Endothelial cell (in vitro differentiated cells): Measurements from ENCODE around the gene PIP5K1B. TPM values are rescaled to one million over a fixed set of nuclear protein-coding genes. Genes with fewer than 3 reads are reported as not detected.

Experiments used
- DNase-seq: peaks from one replicate; pipeline ENCODE4 v3.0.0; 2021; ENCODE audit warnings: low spot score
- H3K27ac Mint-ChIP-seq: one replicate; pipeline ENCODE4 v1.8.0; 2021; ENCODE audit warnings: mixed read lengths, inconsistent platforms; ENCODE audit not compliant: unreplicated experiment
- H3K27me3 Mint-ChIP-seq: one replicate; pipeline ENCODE4 v1.8.0; 2021; ENCODE audit warnings: mild to moderate bottlenecking, moderate library complexity, mixed read lengths, inconsistent platforms; ENCODE audit not compliant: unreplicated experiment
- H3K36me3 Mint-ChIP-seq: one replicate; pipeline ENCODE4 v1.8.0; 2021; ENCODE audit warnings: mild to moderate bottlenecking, low read depth, mixed read lengths, inconsistent platforms; ENCODE audit not compliant: unreplicated experiment
- H3K4me1 Mint-ChIP-seq: one replicate; pipeline ENCODE4 v1.8.0; 2021; ENCODE audit warnings: mild to moderate bottlenecking, mixed read lengths, inconsistent platforms; ENCODE audit not compliant: unreplicated experiment
- H3K4me3 Mint-ChIP-seq: one replicate; pipeline ENCODE4 v1.8.0; 2021; ENCODE audit warnings: mild to moderate bottlenecking, mixed read lengths, inconsistent platforms; ENCODE audit not compliant: unreplicated experiment
- H3K9me3 Mint-ChIP-seq: one replicate; pipeline ENCODE4 v1.8.0; 2021; ENCODE audit warnings: mixed read lengths, inconsistent platforms; ENCODE audit not compliant: unreplicated experiment
- CTCF ChIP-seq: fragments of 200-600 bp; sonication (generic); IDR thresholded peaks from one replicate; pipeline ENCODE4 v1.5.0; 2021; ENCODE audit warnings: antibody characterized with exemption; ENCODE audit not compliant: unreplicated experiment
- total RNA-seq: library from RNA; stranded (reverse); fragmentation: NEBNext Ultra II Directional; extraction: Animal tissue kit (Norgen Biotek cat#: 25700); gene quantifications from one replicate; pipeline ENCODE4 v1.2.1, GENCODE V29; 2021; ENCODE audit not compliant: unreplicated experiment

The PIP5K1B gene
- total RNA-seq, 1 donor from 2014 or later = 1.8 TPM

DNA sequence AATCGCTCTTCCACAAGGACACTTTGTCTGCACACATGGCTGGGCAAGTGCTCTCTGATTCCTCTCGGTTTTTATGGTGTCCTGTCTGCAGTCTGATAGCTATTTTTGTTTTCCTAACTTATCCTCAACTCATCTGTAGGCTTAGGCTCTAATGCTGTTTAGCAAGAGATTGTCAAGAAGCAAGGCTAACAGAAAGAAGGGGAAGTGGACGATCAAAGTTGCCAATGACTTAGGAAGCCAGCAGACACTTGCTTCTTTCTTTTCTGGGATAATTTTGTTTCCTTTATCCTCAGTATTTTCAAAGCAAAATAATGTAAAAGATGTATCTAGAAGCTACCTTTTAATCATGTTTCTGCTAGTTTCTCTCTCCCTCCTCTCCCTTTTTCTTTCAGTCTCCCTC, 178.2 kb downstream of the PIP5K1B start:
- no peak for TF ChIP-seq CTCF
- Mint-ChIP-seq H3K27me3 (peaks cover 7% of the 10 kb centered on the region), H3K36me3 (no peaks in the 10 kb centered on the region), H3K4me1 (peaks cover 14% of the 10 kb centered on the region), H3K9me3 (no peaks in the 10 kb centered on the region), H3K27ac (no peak overlapping the region), H3K4me3 (no peak overlapping the region)
- no peak for DNase-seq

DNA sequence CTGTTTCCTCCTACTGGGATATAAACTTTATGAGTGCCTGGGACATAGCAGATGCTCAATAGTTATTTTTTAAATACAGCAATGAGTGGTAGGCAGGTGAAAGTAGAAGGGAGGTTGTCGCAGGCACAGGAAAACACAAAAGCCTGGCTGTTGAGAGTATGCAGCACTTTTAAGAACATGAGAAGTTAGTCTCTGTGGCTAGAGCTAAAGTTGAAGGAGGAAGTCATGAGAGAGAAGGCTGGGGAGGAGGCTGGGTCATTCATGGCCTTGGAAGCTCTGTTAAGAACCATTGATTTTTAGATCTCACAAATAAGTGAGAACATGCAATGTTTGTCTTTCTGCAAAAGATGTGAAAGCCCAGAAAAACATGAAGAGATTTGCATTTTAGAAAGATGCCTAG, 182.2 kb downstream of the PIP5K1B start:
- H3K27me3 Mint-ChIP-seq = peaks cover 4% of the 10 kb centered on the region
- TF ChIP-seq CTCF = no peak
- H3K4me3 Mint-ChIP-seq = no peak overlapping the region
- peaks cover 14% of the 10 kb centered on the region for H3K4me1 Mint-ChIP-seq
- H3K36me3 Mint-ChIP-seq = no peaks in the 10 kb centered on the region
- no peaks in the 10 kb centered on the region for H3K9me3 Mint-ChIP-seq
- no peak overlapping the region for H3K27ac Mint-ChIP-seq
- DNase-seq = no peak

GRCh38 chr9:68894502-68894901, 189.5 kb downstream of the PIP5K1B start:
- no peak for TF ChIP-seq CTCF
- no peak for DNase-seq
- peaks cover 45% of the 10 kb centered on the region for H3K4me1 Mint-ChIP-seq
- H3K27me3 Mint-ChIP-seq = peaks cover 2% of the 10 kb centered on the region
- no peak overlapping the region for H3K27ac Mint-ChIP-seq
- H3K36me3 Mint-ChIP-seq = no peaks in the 10 kb centered on the region
- no peak overlapping the region for H3K4me3 Mint-ChIP-seq
- no peaks in the 10 kb centered on the region for H3K9me3 Mint-ChIP-seq

DNA sequence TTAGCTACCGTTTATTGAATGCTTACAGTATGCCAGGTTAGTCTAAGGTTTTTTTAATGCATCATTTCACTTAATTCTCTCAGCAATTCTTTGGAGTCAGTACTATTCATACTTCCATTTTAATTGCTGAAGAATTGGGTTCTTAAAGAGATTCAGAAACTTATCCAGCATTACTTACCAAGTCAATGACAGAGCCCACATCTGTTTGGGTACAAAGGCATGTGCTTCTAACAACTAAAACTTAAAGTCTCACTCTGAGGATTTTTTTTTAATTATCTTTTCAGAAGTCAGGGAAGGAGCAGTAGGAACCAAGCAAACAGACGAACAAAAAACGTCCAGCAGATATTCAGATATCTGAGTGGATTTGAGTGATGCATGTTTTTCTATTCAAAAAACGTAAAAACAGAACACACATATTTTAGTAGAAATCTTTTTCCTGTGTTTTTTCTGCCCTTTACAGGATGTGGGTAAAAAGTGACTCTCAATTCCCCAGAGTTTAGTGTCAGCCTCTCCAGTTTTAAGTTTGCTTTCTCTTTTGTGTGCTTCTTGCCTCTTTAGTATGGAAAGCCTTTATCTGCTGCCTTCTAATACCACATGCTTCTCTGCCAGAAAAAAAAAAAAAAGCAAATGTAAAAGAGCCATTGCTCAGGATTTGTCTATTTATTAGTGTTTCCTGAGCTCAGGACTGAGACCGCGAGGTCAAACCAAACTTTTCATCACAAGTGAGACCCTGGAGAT, 190.9 kb downstream of the PIP5K1B start:
- Mint-ChIP-seq H3K36me3 (no peaks in the 10 kb centered on the region), H3K4me1 (peaks cover 45% of the 10 kb centered on the region), H3K27ac (no peak overlapping the region), H3K9me3 (no peaks in the 10 kb centered on the region), H3K27me3 (peaks cover 2% of the 10 kb centered on the region), H3K4me3 (no peak overlapping the region)
- no peak for TF ChIP-seq CTCF
- DNase-seq = no peak

DNA sequence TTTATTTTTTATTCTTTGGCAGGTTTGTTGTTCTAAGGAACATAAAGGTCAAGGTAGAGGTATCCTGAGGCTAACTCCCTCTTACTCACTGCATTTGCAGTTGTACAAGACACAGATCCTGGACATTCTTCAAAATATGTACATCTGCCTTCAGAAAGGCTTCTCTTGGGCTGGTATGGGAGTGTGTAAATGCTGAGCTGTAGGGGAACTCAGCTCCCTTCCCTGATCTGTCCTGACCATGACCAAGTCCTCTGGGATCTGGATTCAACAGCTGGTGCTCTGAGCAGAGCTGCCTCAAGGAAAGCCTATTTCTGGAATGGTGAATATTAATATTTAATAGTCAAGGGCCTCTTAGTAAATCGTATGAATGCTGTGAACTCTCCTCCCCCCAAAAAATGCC, 191.4 kb downstream of the PIP5K1B start:
- Mint-ChIP-seq H3K9me3 (no peaks in the 10 kb centered on the region), H3K4me1 (peaks cover 45% of the 10 kb centered on the region), H3K27ac (no peak overlapping the region), H3K4me3 (no peak overlapping the region), H3K36me3 (no peaks in the 10 kb centered on the region), H3K27me3 (peaks cover 2% of the 10 kb centered on the region)
- no peak for TF ChIP-seq CTCF
- no peak for DNase-seq
